PC-3 (cell line): ENCODE results near the gene ULK4. TPM values are rescaled to one million over a fixed set of nuclear protein-coding genes. Genes with fewer than 3 reads are reported as not detected.

Experiments
- ATAC-seq: fragments of 200-7000 bp; cut with Tn5 transposase; 2 replicates; pipeline ENCODE4 v1.9.1; 2020; ENCODE audit warnings: mild to moderate bottlenecking, moderate library complexity
- BruUV-seq: library from RNA; stranded (reverse); fragments of 400-500 nt; replicated peaks from 2 replicates; lab custom pipeline; 2021; lab: Mats Ljungman, UMichigan
- CTCF ChIA-PET: fragments of 300-600 bp; sonication (Branson Sonifier 250); formaldehyde crosslinking; loops from one replicate; lab custom pipeline; 2022; ENCODE audit warnings: antibody characterized with exemption; lab: Charles Lee
- POLR2A ChIA-PET: fragments of 300-600 bp; sonication (Branson Sonifier 250); formaldehyde crosslinking; loops from one replicate; lab custom pipeline; 2022; ENCODE audit warnings: antibody characterized with exemption; ENCODE audit not compliant: unreplicated experiment; lab: Charles Lee
- DNase-seq: peaks from one replicate; pipeline ENCODE4 v3.0.0-alpha.2; 2015
- H2AFZ ChIP-seq: fragments of 300-600 bp; sonication (generic); 2 replicates; pipeline ENCODE4 v1.6.0; 2016; ENCODE audit warnings: antibody characterized with exemption, low read length
- H3F3A ChIP-seq: fragments of 300-600 bp; sonication (generic); one replicate; pipeline ENCODE4 v1.6.0; 2017; ENCODE audit warnings: antibody characterized with exemption, low read length, control low read depth, mild to moderate bottlenecking; ENCODE audit not compliant: unreplicated experiment
- H3K27ac ChIP-seq: fragments of 300-600 bp; sonication (generic); 2 replicates; pipeline ENCODE4 v1.5.1; 2016; ENCODE audit warnings: mild to moderate bottlenecking, low read length
- H3K27me3 ChIP-seq: fragments of 300-600 bp; sonication (generic); 2 replicates; pipeline ENCODE4 v1.6.1; 2016; ENCODE audit warnings: low read length, mixed read lengths
- H3K36me3 ChIP-seq: fragments of 300-600 bp; sonication (generic); 2 replicates; pipeline ENCODE4 v1.6.1; 2016; ENCODE audit warnings: low read depth, mixed run types, low read length, mixed read lengths
- H3K4me1 ChIP-seq: fragments of 300-600 bp; sonication (generic); 2 replicates; pipeline ENCODE4 v1.5.1; 2016; ENCODE audit warnings: low read length; ENCODE audit not compliant: insufficient read depth
- H3K4me2 ChIP-seq: fragments of 300-600 bp; sonication (generic); 2 replicates; pipeline ENCODE4 v1.6.0; 2016; ENCODE audit warnings: low read length
- H3K4me3 ChIP-seq: fragments of 300-600 bp; sonication (generic); 2 replicates; pipeline ENCODE4 v1.5.1; 2016; ENCODE audit warnings: mild to moderate bottlenecking, low read length, mixed read lengths
- H3K79me2 ChIP-seq: fragments of 300-600 bp; sonication (generic); 2 replicates; pipeline ENCODE4 v1.6.1; 2017; ENCODE audit warnings: low read length, mixed read lengths
- H3K9ac ChIP-seq: fragments of 300-600 bp; sonication (generic); 2 replicates; pipeline ENCODE4 v1.6.0; 2016; ENCODE audit warnings: mild to moderate bottlenecking, low read length
- H3K9me2 ChIP-seq: fragments of 300-600 bp; sonication (generic); replicated peaks from 2 replicates; pipeline ENCODE4 v1.6.1; 2016; ENCODE audit warnings: mixed run types, low read length, mixed read lengths
- H3K9me3 ChIP-seq: fragments of 300-600 bp; sonication (generic); 2 replicates; pipeline ENCODE4 v1.6.1; 2016; ENCODE audit warnings: low read length, mixed read lengths
- H4K20me1 ChIP-seq: fragments of 300-600 bp; sonication (generic); 2 replicates; pipeline ENCODE4 v1.6.1; 2016; ENCODE audit warnings: low read length, mixed read lengths
- EZH2 ChIP-seq: fragments of 300-600 bp; sonication (generic); IDR thresholded peaks from one replicate; pipeline ENCODE4 v1.6.1; 2017; ENCODE audit warnings: antibody characterized with exemption, mild to moderate bottlenecking, low read length; ENCODE audit not compliant: unreplicated experiment
- EZH2phosphoT487 ChIP-seq: fragments of 300-600 bp; sonication (generic); IDR thresholded peaks from 2 replicates; pipeline ENCODE4 v1.6.1; 2018; ENCODE audit warnings: mild to moderate bottlenecking, antibody characterized with exemption, low read length, borderline replicate concordance
- intact Hi-C: fragments of 100-400 bp; cut with micrococcal nuclease; formaldehyde crosslinking; loops from 2 replicates; pipeline ENCODE4 v1.9.0; 2023
- total RNA-seq: library from RNA; depleted of rRNA; stranded (reverse); fragments of >200 nt; gene quantifications from 2 replicates; pipeline ENCODE4 v1.2.3, GENCODE V29; 2014
- TF ChIP-seq, protein P1 (sequence below): fragments of 300-600 bp; sonication (generic); conservative IDR thresholded peaks from 2 replicates; pipeline ENCODE4 v1.5.1; 2017; ENCODE audit warnings: antibody characterized with exemption, low read depth, mild to moderate bottlenecking, low read length

Gene ULK4
- total RNA-seq, 1 experiment from 2014 or later: 4.8 TPM

- Histone ChIP-seq H3K9me2 (no peaks in the 10 kb centered on the region), H4K20me1 (peaks cover 79% of the 10 kb centered on the region), H3K9ac (no peak overlapping the region), H3K27ac (no peak overlapping the region), H3K4me2 (no peak overlapping the region), H3K36me3 (peaks cover 8% of the 10 kb centered on the region), H3F3A (no peaks in the 10 kb centered on the region), H3K9me3 (no peaks in the 10 kb centered on the region), H3K79me2 (peaks cover 97% of the 10 kb centered on the region), H3K4me1 (peaks cover 12% of the 10 kb centered on the region), H3K27me3 (no peaks in the 10 kb centered on the region), H2AFZ (no peak overlapping the region), H3K4me3 (no peak overlapping the region)
- TF ChIP-seq, protein P1, sequence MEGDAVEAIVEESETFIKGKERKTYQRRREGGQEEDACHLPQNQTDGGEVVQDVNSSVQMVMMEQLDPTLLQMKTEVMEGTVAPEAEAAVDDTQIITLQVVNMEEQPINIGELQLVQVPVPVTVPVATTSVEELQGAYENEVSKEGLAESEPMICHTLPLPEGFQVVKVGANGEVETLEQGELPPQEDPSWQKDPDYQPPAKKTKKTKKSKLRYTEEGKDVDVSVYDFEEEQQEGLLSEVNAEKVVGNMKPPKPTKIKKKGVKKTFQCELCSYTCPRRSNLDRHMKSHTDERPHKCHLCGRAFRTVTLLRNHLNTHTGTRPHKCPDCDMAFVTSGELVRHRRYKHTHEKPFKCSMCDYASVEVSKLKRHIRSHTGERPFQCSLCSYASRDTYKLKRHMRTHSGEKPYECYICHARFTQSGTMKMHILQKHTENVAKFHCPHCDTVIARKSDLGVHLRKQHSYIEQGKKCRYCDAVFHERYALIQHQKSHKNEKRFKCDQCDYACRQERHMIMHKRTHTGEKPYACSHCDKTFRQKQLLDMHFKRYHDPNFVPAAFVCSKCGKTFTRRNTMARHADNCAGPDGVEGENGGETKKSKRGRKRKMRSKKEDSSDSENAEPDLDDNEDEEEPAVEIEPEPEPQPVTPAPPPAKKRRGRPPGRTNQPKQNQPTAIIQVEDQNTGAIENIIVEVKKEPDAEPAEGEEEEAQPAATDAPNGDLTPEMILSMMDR: no peak
- no peak for TF ChIP-seq EZH2
- TF ChIP-seq EZH2phosphoT487: no peak
- CTCF ChIA-PET: no interaction called here
- POLR2A ChIA-PET: interaction anchor here (1.2 kb wide), 1 partner anchor 20 kb away, joined by 3 read pairs; the partner anchor contains the start of gene CTNNB1
- no peak for DNase-seq
- no TSS peak for BruUV-seq
- intact Hi-C loops: no loop called here
- ATAC-seq: no peak
Measured at GRCh38 chr3:41219424-41219823, 742.5 kb downstream of the ULK4 start.

GRCh38 chr3:41216993-41217392 lies 744.9 kb downstream of the ULK4 start:
- H3K9me2 ChIP-seq: no peaks in the 10 kb centered on the region
- ATAC-seq (peak; percentile 58; the same call in 1 of the 2 replicates), DNase-seq (peak; percentile 10)
- no peak overlapping the region for H3K9ac ChIP-seq
- no peaks in the 10 kb centered on the region for H3K9me3 ChIP-seq
- peaks cover 24% of the 10 kb centered on the region for H3K4me1 ChIP-seq
- no peak overlapping the region for H3K27ac ChIP-seq
- ChIA-PET POLR2A (interaction anchor here (0.7 kb wide), 1 partner anchor 18 kb away, joined by 4 read pairs; the partner anchor contains the start of gene CTNNB1), CTCF (no interaction called here)
- no peak overlapping the region for H3K4me2 ChIP-seq
- TF ChIP-seq EZH2 (no peak), EZH2phosphoT487 (no peak)
- TF ChIP-seq, protein P1: no peak
- peaks cover 92% of the 10 kb centered on the region for H4K20me1 ChIP-seq
- no peaks in the 10 kb centered on the region for H3F3A ChIP-seq
- no peak overlapping the region for H3K4me3 ChIP-seq
- no peak overlapping the region for H2AFZ ChIP-seq
- H3K27me3 ChIP-seq: no peaks in the 10 kb centered on the region
- no TSS peak for BruUV-seq
- intact Hi-C loops: no loop called here
- H3K36me3 ChIP-seq: no peaks in the 10 kb centered on the region
- peaks cover 100% of the 10 kb centered on the region for H3K79me2 ChIP-seq

GRCh38 chr3:41216422-41216821 lies 745.5 kb downstream of the ULK4 start:
- Histone ChIP-seq H3K4me1 (peaks cover 24% of the 10 kb centered on the region), H3K9ac (no peak overlapping the region), H3K27ac (no peak overlapping the region), H3K9me3 (no peaks in the 10 kb centered on the region), H3F3A (no peaks in the 10 kb centered on the region), H2AFZ (no peak overlapping the region), H3K36me3 (no peaks in the 10 kb centered on the region; the same call in 1 of the 2 replicates), H3K27me3 (no peaks in the 10 kb centered on the region), H3K4me2 (no peak overlapping the region), H4K20me1 (peaks cover 92% of the 10 kb centered on the region), H3K9me2 (no peaks in the 10 kb centered on the region), H3K4me3 (no peak overlapping the region), H3K79me2 (peaks cover 100% of the 10 kb centered on the region)
- no peak for DNase-seq
- no peak for ATAC-seq
- intact Hi-C loops: no loop called here
- ChIA-PET POLR2A (no interaction called here), CTCF (no interaction called here)
- TF ChIP-seq, protein P1: no peak
- TF ChIP-seq EZH2: no peak
- TF ChIP-seq EZH2phosphoT487: no peak
- no TSS peak for BruUV-seq
